ENCODE measurements around the gene UNC5B. TPM values are rescaled to one million over a fixed set of nuclear protein-coding genes. Genes with fewer than 3 reads are reported as not detected.

The UNC5B gene
- total RNA-seq, 1 experiment from 2014 or later = 22.0 TPM

DNA sequence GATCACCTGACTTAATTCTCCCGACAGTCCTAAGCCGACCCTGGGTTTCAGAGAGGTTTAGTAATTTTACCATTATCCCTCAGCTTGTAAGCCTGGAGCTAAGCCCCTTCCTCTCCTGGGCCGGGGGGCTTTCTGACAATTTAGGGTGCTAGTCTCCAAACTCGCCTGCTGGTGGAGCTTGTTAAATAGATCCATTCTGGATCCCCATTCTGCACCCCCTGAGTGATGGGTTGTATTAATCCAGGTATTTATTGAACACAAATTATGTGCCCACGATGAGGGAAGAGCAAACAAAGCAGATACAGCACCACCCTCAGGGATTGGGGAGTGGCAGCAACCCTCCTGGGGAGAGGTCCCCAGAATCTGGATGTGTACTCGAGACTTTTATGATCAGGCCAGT, 105.4 kb downstream of the UNC5B start:
- no TSS peak for BruUV-seq (replicated peaks)
- no peak overlapping the region for H3K27ac ChIP-seq (ENCODE audit: low read depth, low read length)
- ChIA-PET CTCF (interaction anchor here (0.9 kb wide), 2 partner anchors 253 to 305 kb away, joined by 3 to 5 read pairs; no protein-coding TSS in a partner anchor), POLR2A (no interaction called here), RAD21 (ENCODE audit: low non-redundant PET in 1 of 2, low total read pairs in 2 of 2, uncharacterized antibody in 2 of 2, unreplicated experiment in 2 of 2) (interaction anchor here in 1 of 2 experiments (0.6 kb wide), 1 partner anchor 494 kb away, joined by 7 read pairs; no protein-coding TSS in a partner anchor)
- intact Hi-C loops (cut with micrococcal nuclease) = loop anchor here (5.0 to 10.0 kb wide), 3 partner anchors 255 to 305 kb away; no protein-coding TSS in a partner anchor
- H3K9ac ChIP-seq (ENCODE audit: low read length) = no peak overlapping the region
- H2AFZ ChIP-seq (ENCODE audit: low read depth, low read length, poor library complexity, severe bottlenecking) = no peak overlapping the region
- no peak overlapping the region for H3K4me3 ChIP-seq (replicated peaks in 1 of 2; ENCODE audit: low read depth in 1 of 2, low read length in 2 of 2)
- ATAC-seq (no peak), DNase-seq (ENCODE audit: low read depth, low spot score) (no peak)
- peaks cover 7 to 20% of the 10 kb centered on the region in 2 experiments; a peak in 3 of 4 replicates for H3K4me1 ChIP-seq (ENCODE audit: control insufficient read depth in 1 of 2, insufficient read depth in 2 of 2, low read length in 2 of 2)
- H4K20me1 ChIP-seq (ENCODE audit: insufficient read depth) = no peaks in the 10 kb centered on the region
- no peaks in the 10 kb centered on the region for H3K36me3 ChIP-seq (ENCODE audit: control insufficient read depth in 1 of 2, insufficient read depth in 2 of 2, low read length in 2 of 2)
- no peak for TF ChIP-seq FOSL1 (IDR thresholded peaks at IDR 0.05; ENCODE audit: low read depth)
- TF ChIP-seq CEBPB (IDR thresholded peaks at IDR 0.05; ENCODE audit: low read depth) = no peak
- no peak for TF ChIP-seq EZH2phosphoT487 (IDR thresholded peaks at IDR 0.05; ENCODE audit: borderline replicate concordance)
- TF ChIP-seq ZNF274 (IDR thresholded peaks at IDR 0.05; ENCODE audit: low read depth, low read length) = no peak
- TF ChIP-seq POLR2A (IDR thresholded peaks at IDR 0.05; ENCODE audit: borderline replicate concordance, extremely low read depth, insufficient read depth, insufficient read length) = no peak
- no peak for TF ChIP-seq EZH2 (IDR thresholded peaks at IDR 0.05)
- TF ChIP-seq POLR2AphosphoS5 (IDR thresholded peaks at IDR 0.05; ENCODE audit: low read depth, low read length) = no peak
- TF ChIP-seq JUND (IDR thresholded peaks at IDR 0.05) = no peak
- no peak for TF ChIP-seq REST (IDR thresholded peaks at IDR 0.05; ENCODE audit: low read depth)
- TF ChIP-seq TCF7L2 (IDR thresholded peaks at IDR 0.05; ENCODE audit: borderline replicate concordance, extremely low read depth, insufficient read depth, insufficient read length) = no peak
- no peak for TF ChIP-seq RAD21 (IDR thresholded peaks at IDR 0.05; ENCODE audit: low read depth)
- no peak for TF ChIP-seq EGR1 (IDR thresholded peaks at IDR 0.05; ENCODE audit: low read depth)
- TF ChIP-seq SRF (IDR thresholded peaks at IDR 0.05; ENCODE audit: low read depth) = no peak
- TF ChIP-seq, protein P1, sequence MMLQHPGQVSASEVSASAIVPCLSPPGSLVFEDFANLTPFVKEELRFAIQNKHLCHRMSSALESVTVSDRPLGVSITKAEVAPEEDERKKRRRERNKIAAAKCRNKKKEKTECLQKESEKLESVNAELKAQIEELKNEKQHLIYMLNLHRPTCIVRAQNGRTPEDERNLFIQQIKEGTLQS (IDR thresholded peaks at IDR 0.05) = no peak
- no peak for TF ChIP-seq ZFX (IDR thresholded peaks at IDR 0.05)
- TF ChIP-seq YY1 (IDR thresholded peaks at IDR 0.05; ENCODE audit: extremely low read depth, insufficient replicate concordance, low read depth, low read length) = no peak
- TF ChIP-seq MAX (IDR thresholded peaks at IDR 0.05) = no peak
- TF ChIP-seq CTCF (IDR thresholded peaks at IDR 0.05 in 2 of 3, conservative IDR thresholded peaks at IDR 0.05 in 1 of 3; ENCODE audit: borderline replicate concordance in 1 of 3, insufficient read depth in 1 of 3, low read depth in 2 of 3, low read length in 2 of 3) = no peak; a peak in 1 of 6 replicates
- no peaks in the 10 kb centered on the region for H3K79me2 ChIP-seq (ENCODE audit: insufficient read depth, low read length)
- no peaks in the 10 kb centered on the region for H3K9me2 ChIP-seq (ENCODE audit: insufficient read depth)
- H3K27me3 ChIP-seq (ENCODE audit: insufficient read depth, low read length) = no peaks in the 10 kb centered on the region
- H3K4me2 ChIP-seq (ENCODE audit: low read length) = no peak overlapping the region
- no peaks in the 10 kb centered on the region for H3K9me3 ChIP-seq (ENCODE audit: control insufficient read depth in 1 of 2, insufficient read depth in 1 of 2, low read depth in 1 of 2, low read length in 2 of 2)

Measured in HCT116 (cell line).